Sigmoid colon (tissue), 4 donors: ENCODE results near the gene PCYT2.

Experiments
- CTCF ChIP-seq, 4 experiments: fragments of 450-650 bp in 3 of 4; fragments of 200-600 bp in 1 of 4; IDR thresholded peaks; one replicate each; pipeline ENCODE4 v1.5.1; 2016 to 2019; ENCODE audit warnings: antibody characterized with exemption in 4 of 4, mild to moderate bottlenecking in 3 of 4, moderate library complexity in 2 of 4
- EP300 ChIP-seq, 4 donors: sonication (generic); formaldehyde crosslinking; IDR thresholded peaks; one replicate each; pipeline ENCODE4 v1.6.1; 2017; ENCODE audit warnings: antibody characterized with exemption in 4 of 4
- POLR2A ChIP-seq, 2 donors: fragments of 450-650 bp; IDR thresholded peaks; one replicate each; pipeline ENCODE4 v1.6.1; 2016; ENCODE audit warnings: antibody characterized with exemption in 2 of 2, mild to moderate bottlenecking in 2 of 2, moderate library complexity in 2 of 2
- POLR2AphosphoS5 ChIP-seq, 4 donors: sonication (generic); formaldehyde crosslinking; IDR thresholded peaks; one replicate each; pipeline ENCODE4 v1.6.1; 2017; ENCODE audit warnings: antibody characterized with exemption in 4 of 4

GRCh38 chr17:81866440-81867169 is 44.6 kb downstream of the PCYT2 start:
- TF ChIP-seq CTCF (IDR thresholded peaks at IDR 0.05) (no peak), POLR2AphosphoS5 (IDR thresholded peaks at IDR 0.05) (peak in 1 of 4 donors; percentile 1), POLR2A (IDR thresholded peaks at IDR 0.05) (no peak), EP300 (IDR thresholded peaks at IDR 0.05) (no peak)
